Suprapubic skin (tissue), 4 donors: ENCODE measurements around the gene GLOD5.

Experiments used
- EP300 ChIP-seq: sonication (generic); formaldehyde crosslinking; IDR thresholded peaks from one replicate; pipeline ENCODE4 v1.6.1; 2017; ENCODE audit warnings: antibody characterized with exemption
- POLR2A ChIP-seq, 2 donors: fragments of 450-650 bp; IDR thresholded peaks; one replicate each; pipeline ENCODE4 v1.6.1; 2017; ENCODE audit warnings: antibody characterized with exemption in 2 of 2, mild to moderate bottlenecking in 2 of 2, moderate library complexity in 2 of 2
- POLR2AphosphoS5 ChIP-seq, 3 donors: sonication (generic); formaldehyde crosslinking; IDR thresholded peaks; one replicate each; pipeline ENCODE4 v1.6.1; 2017; ENCODE audit warnings: antibody characterized with exemption in 3 of 3
- TF ChIP-seq, protein P1 (sequence below), 2 donors: fragments of 200-600 bp in 1 of 2; fragments of 450-650 bp in 1 of 2; sonication (generic) in 1 of 2; IDR thresholded peaks; one replicate each; pipeline ENCODE4 v1.5.1; 2016 to 2019; ENCODE audit warnings: antibody characterized with exemption in 2 of 2, mild to moderate bottlenecking in 1 of 2, moderate library complexity in 1 of 2

DNA sequence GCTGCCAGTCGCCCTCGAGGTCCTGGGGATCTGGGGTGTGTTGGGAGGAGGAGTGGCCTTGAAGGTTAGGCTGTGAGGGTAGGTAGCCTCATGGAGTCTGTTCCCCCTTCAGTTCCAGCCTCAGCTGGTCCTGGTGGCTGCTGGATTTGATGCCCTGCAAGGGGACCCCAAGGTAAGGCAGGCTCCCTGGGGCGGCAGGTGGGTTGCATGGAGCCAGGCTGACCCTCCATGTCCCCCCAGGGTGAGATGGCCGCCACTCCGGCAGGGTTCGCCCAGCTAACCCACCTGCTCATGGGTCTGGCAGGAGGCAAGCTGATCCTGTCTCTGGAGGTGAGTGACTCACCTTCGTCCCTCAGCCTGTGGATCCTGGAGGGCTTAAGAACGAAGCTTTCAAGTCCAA, 53.2 kb downstream of the GLOD5 start:
- TF ChIP-seq POLR2AphosphoS5 (IDR thresholded peaks at IDR 0.05) (no peak), EP300 (no peak), POLR2A (IDR thresholded peaks at IDR 0.05) (no peak)
- TF ChIP-seq, protein P1, sequence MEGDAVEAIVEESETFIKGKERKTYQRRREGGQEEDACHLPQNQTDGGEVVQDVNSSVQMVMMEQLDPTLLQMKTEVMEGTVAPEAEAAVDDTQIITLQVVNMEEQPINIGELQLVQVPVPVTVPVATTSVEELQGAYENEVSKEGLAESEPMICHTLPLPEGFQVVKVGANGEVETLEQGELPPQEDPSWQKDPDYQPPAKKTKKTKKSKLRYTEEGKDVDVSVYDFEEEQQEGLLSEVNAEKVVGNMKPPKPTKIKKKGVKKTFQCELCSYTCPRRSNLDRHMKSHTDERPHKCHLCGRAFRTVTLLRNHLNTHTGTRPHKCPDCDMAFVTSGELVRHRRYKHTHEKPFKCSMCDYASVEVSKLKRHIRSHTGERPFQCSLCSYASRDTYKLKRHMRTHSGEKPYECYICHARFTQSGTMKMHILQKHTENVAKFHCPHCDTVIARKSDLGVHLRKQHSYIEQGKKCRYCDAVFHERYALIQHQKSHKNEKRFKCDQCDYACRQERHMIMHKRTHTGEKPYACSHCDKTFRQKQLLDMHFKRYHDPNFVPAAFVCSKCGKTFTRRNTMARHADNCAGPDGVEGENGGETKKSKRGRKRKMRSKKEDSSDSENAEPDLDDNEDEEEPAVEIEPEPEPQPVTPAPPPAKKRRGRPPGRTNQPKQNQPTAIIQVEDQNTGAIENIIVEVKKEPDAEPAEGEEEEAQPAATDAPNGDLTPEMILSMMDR (IDR thresholded peaks at IDR 0.05) = no peak
